Stimulated activated naive CD8-positive, alpha-beta T cell treated with anti-CD3 and anti-CD28 coated beads, Interleukin-15, amount 100 ng/mL, for 72 hours (primary cell): Measurements from ENCODE around the gene PFKFB2.

Experiments used
- ATAC-seq: fragments of 150-1000 bp; cut with Tn5 transposase; 2 replicates; pipeline ENCODE4 v1.10.0; 2021; ENCODE audit warnings: mild to moderate bottlenecking, moderate library complexity
- DNase-seq, 2 donors: peaks; one replicate each; pipeline ENCODE4 v3.0.0; 2021 to 2022
- H3K27ac Mint-ChIP-seq, 2 donors: one replicate each; pipeline ENCODE4 v1.8.0; 2022; ENCODE audit warnings: mild to moderate bottlenecking in 2 of 2, mixed read lengths in 2 of 2, moderate library complexity in 2 of 2
- H3K27me3 Mint-ChIP-seq: one replicate; pipeline ENCODE4 v1.8.0; 2022; ENCODE audit warnings: mixed read lengths
- H3K4me1 Mint-ChIP-seq: one replicate; pipeline ENCODE4 v1.8.0; 2022; ENCODE audit warnings: mild to moderate bottlenecking, mixed read lengths
- H3K4me3 Mint-ChIP-seq, 2 donors: one replicate each; pipeline ENCODE4 v1.8.0; 2022; ENCODE audit warnings: mild to moderate bottlenecking in 2 of 2, mixed read lengths in 2 of 2, moderate library complexity in 1 of 2
- H3K9me3 Mint-ChIP-seq, 2 donors: one replicate each; pipeline ENCODE4 v1.8.0; 2022; ENCODE audit warnings: mixed read lengths in 2 of 2

PFKFB2 gene

GRCh38 chr1:207067665-207068064 lies 14.6 kb downstream of the PFKFB2 start:
- Mint-ChIP-seq H3K4me1 (peaks cover 35% of the 10 kb centered on the region), H3K27me3 (no peaks in the 10 kb centered on the region), H3K27ac (no peak overlapping the region), H3K4me3 (no peak overlapping the region), H3K9me3 (no peaks in the 10 kb centered on the region)
- ATAC-seq = no peak
- no peak for DNase-seq

GRCh38 chr1:207069061-207069460 lies 16.0 kb downstream of the PFKFB2 start:
- Mint-ChIP-seq H3K9me3 (no peaks in the 10 kb centered on the region), H3K4me1 (peaks cover 35% of the 10 kb centered on the region), H3K27me3 (no peaks in the 10 kb centered on the region), H3K27ac (no peak overlapping the region), H3K4me3 (peak overlapping the region in 1 of 2 donors; percentile 13)
- DNase-seq (peak in 1 of 2 donors; percentile 18), ATAC-seq (peak; percentile 88)

GRCh38 chr1:207069858-207070506 lies 16.9 kb downstream of the PFKFB2 start:
- no peak overlapping the region for H3K4me3 Mint-ChIP-seq
- DNase-seq (no peak), ATAC-seq (no peak)
- peaks cover 35% of the 10 kb centered on the region for H3K4me1 Mint-ChIP-seq
- H3K27ac Mint-ChIP-seq = no peak overlapping the region
- H3K9me3 Mint-ChIP-seq = no peaks in the 10 kb centered on the region
- H3K27me3 Mint-ChIP-seq = no peaks in the 10 kb centered on the region

GRCh38 chr1:207070811-207071210 lies 17.7 kb downstream of the PFKFB2 start:
- peaks cover 35% of the 10 kb centered on the region for H3K4me1 Mint-ChIP-seq
- DNase-seq (no peak), ATAC-seq (peak; percentile 72)
- no peaks in the 10 kb centered on the region for H3K9me3 Mint-ChIP-seq
- H3K27ac Mint-ChIP-seq = peak overlapping the region; percentile 67 to 80
- H3K4me3 Mint-ChIP-seq = no peak overlapping the region
- H3K27me3 Mint-ChIP-seq = no peaks in the 10 kb centered on the region

- no peak for ATAC-seq
- Mint-ChIP-seq H3K4me3 (no peak overlapping the region), H3K27ac (no peak overlapping the region), H3K9me3 (no peaks in the 10 kb centered on the region), H3K27me3 (no peaks in the 10 kb centered on the region), H3K4me1 (peaks cover 35% of the 10 kb centered on the region)
- DNase-seq = no peak
These were observed 18.4 kb downstream of the PFKFB2 start for GRCh38 chr1:207071426-207071825.

- no peak overlapping the region for H3K4me3 Mint-ChIP-seq
- no peak for DNase-seq
- no peak overlapping the region for H3K27ac Mint-ChIP-seq
- H3K4me1 Mint-ChIP-seq = peaks cover 35% of the 10 kb centered on the region
- H3K9me3 Mint-ChIP-seq = no peaks in the 10 kb centered on the region
- ATAC-seq = no peak
- H3K27me3 Mint-ChIP-seq = no peaks in the 10 kb centered on the region
These were observed 19.2 kb downstream of the PFKFB2 start for GRCh38 chr1:207072233-207072632.

GRCh38 chr1:207073906-207074820 lies 21.1 kb downstream of the PFKFB2 start:
- Mint-ChIP-seq H3K4me1 (peaks cover 30% of the 10 kb centered on the region), H3K27me3 (no peaks in the 10 kb centered on the region), H3K4me3 (no peak overlapping the region), H3K9me3 (no peaks in the 10 kb centered on the region), H3K27ac (no peak overlapping the region)
- ATAC-seq (no peak), DNase-seq (no peak)

- Mint-ChIP-seq H3K27me3 (no peaks in the 10 kb centered on the region), H3K4me3 (no peak overlapping the region), H3K27ac (no peak overlapping the region), H3K9me3 (no peaks in the 10 kb centered on the region), H3K4me1 (peaks cover 8% of the 10 kb centered on the region)
- no peak for DNase-seq
- no peak for ATAC-seq
These were observed 23.3 kb downstream of the PFKFB2 start for GRCh38 chr1:207076181-207076955.

GRCh38 chr1:207077012-207077411 lies 23.9 kb downstream of the PFKFB2 start:
- DNase-seq (no peak), ATAC-seq (no peak)
- no peak overlapping the region for H3K27ac Mint-ChIP-seq

GRCh38 chr1:207077470-207078377 lies 24.6 kb downstream of the PFKFB2 start:
- Mint-ChIP-seq H3K27me3 (peaks cover 8% of the 10 kb centered on the region), H3K27ac (no peak overlapping the region), H3K4me3 (no peak overlapping the region), H3K9me3 (no peaks in the 10 kb centered on the region), H3K4me1 (no peaks in the 10 kb centered on the region)
- peak; percentile 56 to 65 for DNase-seq
- peak; percentile 87 for ATAC-seq

More at GRCh38 chr1:207077012-207077411, 23.9 kb downstream of the PFKFB2 start:
- no peak overlapping the region for H3K4me3 Mint-ChIP-seq
- peaks cover 1% of the 10 kb centered on the region for H3K4me1 Mint-ChIP-seq
- no peaks in the 10 kb centered on the region for H3K9me3 Mint-ChIP-seq
- H3K27me3 Mint-ChIP-seq = peaks cover 1% of the 10 kb centered on the region

- DNase-seq (no peak), ATAC-seq (no peak)
- Mint-ChIP-seq H3K27ac (no peak overlapping the region), H3K4me3 (no peak overlapping the region), H3K9me3 (no peaks in the 10 kb centered on the region), H3K27me3 (peaks cover 18% of the 10 kb centered on the region), H3K4me1 (no peaks in the 10 kb centered on the region)
These were observed 25.6 kb downstream of the PFKFB2 start for GRCh38 chr1:207078578-207079132.

GRCh38 chr1:207079706-207080241 lies 26.7 kb downstream of the PFKFB2 start:
- peaks cover 5% of the 10 kb centered on the region for H3K4me1 Mint-ChIP-seq
- ATAC-seq = no peak
- H3K27me3 Mint-ChIP-seq = peaks cover 19% of the 10 kb centered on the region
- H3K27ac Mint-ChIP-seq = no peak overlapping the region
- H3K4me3 Mint-ChIP-seq = no peak overlapping the region
- no peak for DNase-seq
- H3K9me3 Mint-ChIP-seq = no peaks in the 10 kb centered on the region

- H3K9me3 Mint-ChIP-seq = no peaks in the 10 kb centered on the region
- no peak for ATAC-seq
- no peak for DNase-seq
These were observed 28.0 kb downstream of the PFKFB2 start for GRCh38 chr1:207081088-207081487.

GRCh38 chr1:207081806-207082205 lies 28.7 kb downstream of the PFKFB2 start:
- H3K27me3 Mint-ChIP-seq = peaks cover 19% of the 10 kb centered on the region
- peaks cover 13% of the 10 kb centered on the region for H3K4me1 Mint-ChIP-seq
- no peaks in the 10 kb centered on the region for H3K9me3 Mint-ChIP-seq
- H3K27ac Mint-ChIP-seq = no peak overlapping the region
- ATAC-seq (no peak), DNase-seq (no peak)
- no peak overlapping the region for H3K4me3 Mint-ChIP-seq

More at GRCh38 chr1:207081088-207081487, 28.0 kb downstream of the PFKFB2 start:
- Mint-ChIP-seq H3K4me3 (no peak overlapping the region), H3K27ac (no peak overlapping the region), H3K27me3 (peaks cover 19% of the 10 kb centered on the region), H3K4me1 (peaks cover 13% of the 10 kb centered on the region)
